ENCODE results near the gene CRNKL1. TPM values are rescaled to one million over a fixed set of nuclear protein-coding genes. Genes with fewer than 3 reads are reported as not detected.

Gene CRNKL1
- total and polyA plus RNA-seq, 2 of the 4 experiments (the other 2 are of a cell fraction), result 7.4 to 20.1 TPM

GRCh38 chr20:20034486-20034885 lies 17.8 kb downstream of the CRNKL1 start:
- DNase-seq (no peak), ATAC-seq (ENCODE audit: low read depth) (no peak)
- intact Hi-C loops (cut with micrococcal nuclease) (no loop called here), dilution Hi-C loops (cut with HindIII; ENCODE audit: low sequenced_read_pairs, unreplicated experiment) (no loop called here), in situ Hi-C loops (cut with MboI; ENCODE audit: low sequenced_read_pairs) (loop anchor here (25.0 kb wide), 1 partner anchor 1497 kb away; no protein-coding TSS in a partner anchor)
- ChIA-PET POLR2A (ENCODE audit: unreplicated experiment) (no interaction called here), CTCF (no interaction called here)
- no CpG with 5 or more reads among the region's 4 CpGs for WGBS, 2 experiments (ENCODE audit: extremely low coverage in 2 of 2, insufficient read length in 1 of 2)
- no peak overlapping the region for H4K91ac ChIP-seq (ENCODE audit: insufficient read depth, low read depth, low read length)
- H2AFZ ChIP-seq (replicated peaks; ENCODE audit: low read length, poor library complexity), result no peak overlapping the region
- H3K9me1 ChIP-seq (ENCODE audit: insufficient read depth, low read length), result no peaks in the 10 kb centered on the region; the same call in 1 of the 2 replicates
- no peak overlapping the region for H3K4me3 ChIP-seq (ENCODE audit: insufficient read depth, low read depth, low read length)
- H4K8ac ChIP-seq (ENCODE audit: low read depth in 2 of 2, low read length in 2 of 2), result no peak overlapping the region
- H3K9ac ChIP-seq (ENCODE audit: low read depth, low read length), result no peak overlapping the region
- no peak overlapping the region for H2AK5ac ChIP-seq (ENCODE audit: low read depth, low read length)
- H4K20me1 ChIP-seq (ENCODE audit: insufficient read depth, low read length), result no peaks in the 10 kb centered on the region; the same call in 1 of the 2 replicates
- no peaks in the 10 kb centered on the region for H3K9me3 ChIP-seq (ENCODE audit: control insufficient read depth, insufficient read depth, low read length)
- no peak overlapping the region for H2BK20ac ChIP-seq (ENCODE audit: low read depth, low read length)
- no peak for TF ChIP-seq MAFK (IDR thresholded peaks at IDR 0.05; ENCODE audit: low read depth, low read length)
- no peak for TF ChIP-seq RCOR1 (IDR thresholded peaks at IDR 0.05; ENCODE audit: insufficient replicate concordance, low read length)
- TF ChIP-seq BHLHE40 (IDR thresholded peaks at IDR 0.05; ENCODE audit: low read depth, low read length), result no peak
- TF ChIP-seq SMC3 (IDR thresholded peaks at IDR 0.05; ENCODE audit: low read depth, low read length), result no peak
- no peak for TF ChIP-seq CEBPB (IDR thresholded peaks at IDR 0.05; ENCODE audit: low read depth, low read length)
- no peak for TF ChIP-seq NFE2L2 (IDR thresholded peaks at IDR 0.05; ENCODE audit: low read depth, low read length)
- no peak for TF ChIP-seq POLR2A (IDR thresholded peaks at IDR 0.05; ENCODE audit: low read depth, low read length)
- TF ChIP-seq CTCF (conservative IDR thresholded peaks at IDR 0.05; ENCODE audit: low read depth, low read length), result no peak
- no peak for TF ChIP-seq RFX5 (IDR thresholded peaks at IDR 0.05; ENCODE audit: low read depth, low read length)
- TF ChIP-seq CHD1 (IDR thresholded peaks at IDR 0.05; ENCODE audit: low read depth, low read length), result no peak
- TF ChIP-seq RAD21 (IDR thresholded peaks at IDR 0.05; ENCODE audit: low read length), result no peak
- TF ChIP-seq MXI1 (IDR thresholded peaks at IDR 0.05; ENCODE audit: borderline replicate concordance, low read depth, low read length), result no peak
- TF ChIP-seq FOS (IDR thresholded peaks at IDR 0.05; ENCODE audit: low read depth, low read length), result no peak
- no peak for TF ChIP-seq ELK1 (IDR thresholded peaks at IDR 0.05; ENCODE audit: borderline replicate concordance, low read depth, low read length)
- TF ChIP-seq MAZ (IDR thresholded peaks at IDR 0.05; ENCODE audit: borderline replicate concordance, low read depth, low read length), result no peak
- no peak for TF ChIP-seq USF2 (IDR thresholded peaks at IDR 0.05; ENCODE audit: low read depth, low read length)
- no peaks in the 10 kb centered on the region for H3K27me3 ChIP-seq (ENCODE audit: control insufficient read depth, insufficient read depth, low read length)
- no peak overlapping the region for H3K4ac ChIP-seq (ENCODE audit: low read depth, low read length)
- H2BK120ac ChIP-seq (ENCODE audit: low read depth, low read length), result no peak overlapping the region
- no peak overlapping the region for H3K18ac ChIP-seq (ENCODE audit: low read depth, low read length)
- H3K79me1 ChIP-seq (ENCODE audit: low read depth in 1 of 2, low read length in 2 of 2), result peaks cover 12 to 20% of the 10 kb centered on the region in 2 experiments
- peaks cover 15% of the 10 kb centered on the region for H3K4me1 ChIP-seq (ENCODE audit: control insufficient read depth, insufficient read depth, low read length)
- H2AK9ac ChIP-seq (replicated peaks; ENCODE audit: low read depth, low read length, poor library complexity), result no peak overlapping the region
- H3K36me3 ChIP-seq (ENCODE audit: control insufficient read depth, insufficient read depth, low read length), result peaks cover 43% of the 10 kb centered on the region
- H3K14ac ChIP-seq (replicated peaks; ENCODE audit: low read depth, low read length), result no peak overlapping the region
- H2BK5ac ChIP-seq (ENCODE audit: low read depth, low read length, poor library complexity, severe bottlenecking), result no peak overlapping the region
- no peak overlapping the region for H3K4me2 ChIP-seq (ENCODE audit: low read depth, low read length)
- H3K23ac ChIP-seq (ENCODE audit: low read depth, low read length), result no peak overlapping the region
- BruUV-seq (replicated peaks), result no TSS peak
- no peak overlapping the region for H2BK15ac ChIP-seq (ENCODE audit: low read depth, low read length)
- no peak overlapping the region for H3K56ac ChIP-seq (ENCODE audit: extremely low read depth, insufficient read depth, low read length)
- no peak overlapping the region for H3K27ac ChIP-seq (ENCODE audit: insufficient read depth, low read length)
- H4K5ac ChIP-seq (ENCODE audit: low read depth, low read length), result no peak overlapping the region
